Ascending aorta (tissue), 2 donors: ENCODE data around the gene EZH1. TPM values are rescaled to one million over a fixed set of nuclear protein-coding genes. Genes with fewer than 3 reads are reported as not detected.

Experiments used
- DNase-seq, 2 donors: peaks; one replicate each; pipeline ENCODE4 v3.0.0-alpha.2; 2019; ENCODE audit warnings: low spot score in 2 of 2
- H3K27ac ChIP-seq, 2 donors: fragments of 200-600 bp; sonication (generic); one replicate each; pipeline ENCODE4 v1.5.1; 2016 to 2017; ENCODE audit warnings: mild to moderate bottlenecking in 1 of 2
- H3K27me3 ChIP-seq: fragments of 200-600 bp; sonication (generic); one replicate; pipeline ENCODE4 v1.5.1; 2017
- H3K36me3 ChIP-seq, 2 donors: fragments of 200-600 bp; sonication (generic); one replicate each; pipeline ENCODE4 v1.5.1; 2016
- H3K4me1 ChIP-seq, 2 donors: fragments of 200-600 bp; sonication (generic); one replicate each; pipeline ENCODE4 v1.5.1; 2016 to 2017; ENCODE audit warnings: mild to moderate bottlenecking in 1 of 2
- H3K4me3 ChIP-seq, 2 donors: fragments of 200-600 bp; sonication (generic); one replicate each; pipeline ENCODE4 v1.5.1; 2016 to 2017; ENCODE audit warnings: mild to moderate bottlenecking in 1 of 2
- H3K9me3 ChIP-seq, 2 donors: fragments of 200-600 bp; sonication (generic); one replicate each; pipeline ENCODE4 v1.5.1; 2016
- CTCF ChIP-seq, 3 experiments: fragments of 200-600 bp in 2 of 3; fragments of 450-650 bp in 1 of 3; sonication (generic) in 2 of 3; IDR thresholded peaks; one replicate each; pipeline ENCODE4 v1.5.1; 2016 to 2019; ENCODE audit warnings: antibody characterized with exemption in 3 of 3, mild to moderate bottlenecking in 1 of 3, moderate library complexity in 1 of 3
- intact Hi-C: fragments of 100-400 bp; cut with DNase I; formaldehyde crosslinking; loops from one replicate; pipeline ENCODE4 v1.15.1; 2023
- total RNA-seq: library from RNA; depleted of rRNA; stranded (reverse); fragments of >200 nt; gene quantifications from one replicate; pipeline ENCODE4 v1.1.0, GENCODE V29; 2016

The EZH1 gene
- total RNA-seq, 1 donor from 2014 or later, result 169 TPM

GRCh38 chr17:42673266-42673884 lies 71.5 kb downstream of the EZH1 start:
- no peaks in the 10 kb centered on the region for H3K27me3 ChIP-seq
- DNase-seq, result peak in 1 of 2 donors; percentile 66
- intact Hi-C loops, result no loop called here
- H3K4me3 ChIP-seq, result peak overlapping the region; percentile 67 to 94
- H3K9me3 ChIP-seq, result no peaks in the 10 kb centered on the region
- TF ChIP-seq CTCF (IDR thresholded peaks at IDR 0.05), result no peak
- H3K27ac ChIP-seq, result peak overlapping the region; percentile 86 to 94
- H3K36me3 ChIP-seq, result peaks cover 40 to 45% of the 10 kb centered on the region in 2 donors
- peaks cover 12 to 30% of the 10 kb centered on the region in 2 donors for H3K4me1 ChIP-seq

GRCh38 chr17:42672038-42672437 lies 72.8 kb downstream of the EZH1 start:
- Histone ChIP-seq H3K9me3 (no peaks in the 10 kb centered on the region), H3K4me1 (peaks cover 15 to 39% of the 10 kb centered on the region in 2 donors), H3K27me3 (no peaks in the 10 kb centered on the region), H3K36me3 (peaks cover 41 to 45% of the 10 kb centered on the region in 2 donors), H3K4me3 (no peak overlapping the region), H3K27ac (peak overlapping the region in 1 of 2 donors; percentile 94)
- intact Hi-C loops, result no loop called here
- TF ChIP-seq CTCF (IDR thresholded peaks at IDR 0.05), result no peak
- DNase-seq, result peak in 1 of 2 donors; percentile 55

- no peak for DNase-seq
- Histone ChIP-seq H3K4me1 (peaks cover 15 to 43% of the 10 kb centered on the region in 2 donors), H3K36me3 (peaks cover 51 to 52% of the 10 kb centered on the region in 2 donors), H3K4me3 (no peak overlapping the region), H3K27me3 (no peaks in the 10 kb centered on the region), H3K27ac (peak overlapping the region; percentile 19 to 31), H3K9me3 (no peaks in the 10 kb centered on the region)
- intact Hi-C loops, result no loop called here
- TF ChIP-seq CTCF (IDR thresholded peaks at IDR 0.05), result no peak
These were observed 73.8 kb downstream of the EZH1 start for GRCh38 chr17:42670789-42671657.

- Histone ChIP-seq H3K27me3 (no peaks in the 10 kb centered on the region), H3K36me3 (peaks cover 56 to 59% of the 10 kb centered on the region in 2 donors), H3K27ac (peak overlapping the region; percentile 31 to 64), H3K9me3 (no peaks in the 10 kb centered on the region), H3K4me3 (peak overlapping the region in 1 of 2 donors; percentile 25), H3K4me1 (peaks cover 15 to 43% of the 10 kb centered on the region in 2 donors)
- peak in 1 of 2 donors; percentile 60 for DNase-seq
- TF ChIP-seq CTCF (IDR thresholded peaks at IDR 0.05), result no peak
- intact Hi-C loops, result no loop called here
These were observed 74.7 kb downstream of the EZH1 start for GRCh38 chr17:42669977-42670788.

- peak overlapping the region; percentile 29 to 64 for H3K27ac ChIP-seq
- no peak for TF ChIP-seq CTCF (IDR thresholded peaks at IDR 0.05)
- intact Hi-C loops, result no loop called here
These were observed 75.2 kb downstream of the EZH1 start for GRCh38 chr17:42669705-42669976.

More at GRCh38 chr17:42669705-42669976, 75.2 kb downstream of the EZH1 start:
- DNase-seq, result peak in 1 of 2 donors; percentile 52
- peaks cover 15 to 45% of the 10 kb centered on the region in 2 donors for H3K4me1 ChIP-seq
- no peaks in the 10 kb centered on the region for H3K9me3 ChIP-seq
- H3K36me3 ChIP-seq, result peaks cover 56 to 59% of the 10 kb centered on the region in 2 donors
- H3K27me3 ChIP-seq, result no peaks in the 10 kb centered on the region
- no peak overlapping the region for H3K4me3 ChIP-seq
